ENCODE measurements around the gene IKZF4. TPM values are rescaled to one million over a fixed set of nuclear protein-coding genes. Genes with fewer than 3 reads are reported as not detected.
"Not testable (repeated sequence)": the region's sequence is repeated elsewhere in the genome, so short reads cannot be mapped to it uniquely, and the experiment has no call there.

IKZF4 gene
- total and polyA plus RNA-seq, 2 donors (not counting 1 experiment from before 2014, with no cell fraction given): 2.3 to 7.6 TPM

DNA sequence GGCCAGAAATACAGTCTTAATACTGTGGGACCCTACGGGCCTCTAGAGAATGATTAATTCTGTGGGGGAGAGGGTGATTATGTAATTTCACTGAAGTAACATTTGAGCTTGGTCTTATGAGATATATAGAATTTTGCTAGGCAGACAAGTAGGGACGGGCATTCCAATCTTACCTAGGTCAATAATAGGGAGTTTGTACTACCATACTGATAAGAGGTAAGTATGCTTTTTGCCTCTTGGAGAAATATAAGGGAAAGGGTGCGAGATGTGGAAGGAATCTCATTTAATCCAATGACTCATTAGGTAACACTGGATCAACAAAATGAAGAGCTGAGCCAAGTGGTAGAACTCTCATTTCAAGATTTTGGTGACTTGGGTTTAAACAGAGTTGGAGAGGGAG lies 41.8 kb upstream of the IKZF4 start:
- DNase-seq: no peak
- Histone ChIP-seq H2AFZ (ENCODE audit: insufficient read depth, low read depth, low read length, poor library complexity, severe bottlenecking) (no peak overlapping the region), H3K36me3 (replicated peaks in 1 of 2; ENCODE audit: control extremely low read depth in 1 of 2, control insufficient read depth in 1 of 2, extremely low read depth in 1 of 2, insufficient read depth in 2 of 2, low read length in 1 of 2) (peaks cover 2 to 6% of the 10 kb centered on the region in 2 experiments), H3K4me1 (ENCODE audit: control insufficient read depth in 2 of 2, insufficient read depth in 2 of 2, low read length in 2 of 2) (peaks cover 33 to 35% of the 10 kb centered on the region in 2 donors), H3K4me3 (ENCODE audit: control extremely low read depth in 1 of 5, extremely low read depth in 1 of 5, insufficient read depth in 1 of 5, low read depth in 2 of 5, low read length in 4 of 5) (no peak overlapping the region), H3K27me3 (replicated peaks in 1 of 4; ENCODE audit: control extremely low read depth in 1 of 4, control insufficient read depth in 3 of 4, insufficient read depth in 4 of 4, low read length in 3 of 4) (no peaks in the 10 kb centered on the region), H3K4me2 (replicated peaks; ENCODE audit: low read depth, low read length, poor library complexity, severe bottlenecking) (no peak overlapping the region), H4K20me1 (ENCODE audit: control insufficient read depth, insufficient read depth, low read length, poor library complexity, severe bottlenecking) (peaks cover 47% of the 10 kb centered on the region), H3K27ac (ENCODE audit: low read length in 2 of 2) (no peak overlapping the region), H3K79me2 (ENCODE audit: control insufficient read depth, insufficient read depth, low read length) (peaks cover 75% of the 10 kb centered on the region), H3K9ac (ENCODE audit: low read length) (no peak overlapping the region), H3K9me3 (ENCODE audit: control extremely low read depth in 1 of 3, control insufficient read depth in 2 of 3, insufficient read depth in 1 of 3, low read length in 2 of 3) (no peaks in the 10 kb centered on the region)
- TF ChIP-seq, protein P1, sequence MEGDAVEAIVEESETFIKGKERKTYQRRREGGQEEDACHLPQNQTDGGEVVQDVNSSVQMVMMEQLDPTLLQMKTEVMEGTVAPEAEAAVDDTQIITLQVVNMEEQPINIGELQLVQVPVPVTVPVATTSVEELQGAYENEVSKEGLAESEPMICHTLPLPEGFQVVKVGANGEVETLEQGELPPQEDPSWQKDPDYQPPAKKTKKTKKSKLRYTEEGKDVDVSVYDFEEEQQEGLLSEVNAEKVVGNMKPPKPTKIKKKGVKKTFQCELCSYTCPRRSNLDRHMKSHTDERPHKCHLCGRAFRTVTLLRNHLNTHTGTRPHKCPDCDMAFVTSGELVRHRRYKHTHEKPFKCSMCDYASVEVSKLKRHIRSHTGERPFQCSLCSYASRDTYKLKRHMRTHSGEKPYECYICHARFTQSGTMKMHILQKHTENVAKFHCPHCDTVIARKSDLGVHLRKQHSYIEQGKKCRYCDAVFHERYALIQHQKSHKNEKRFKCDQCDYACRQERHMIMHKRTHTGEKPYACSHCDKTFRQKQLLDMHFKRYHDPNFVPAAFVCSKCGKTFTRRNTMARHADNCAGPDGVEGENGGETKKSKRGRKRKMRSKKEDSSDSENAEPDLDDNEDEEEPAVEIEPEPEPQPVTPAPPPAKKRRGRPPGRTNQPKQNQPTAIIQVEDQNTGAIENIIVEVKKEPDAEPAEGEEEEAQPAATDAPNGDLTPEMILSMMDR (IDR thresholded peaks at IDR 0.05): no peak
- TF ChIP-seq EZH2 (IDR thresholded peaks at IDR 0.05; ENCODE audit: borderline replicate concordance, insufficient read depth, low read depth, low read length, poor library complexity, severe bottlenecking): no peak
- intact Hi-C loops (cut with micrococcal nuclease): no loop called here
- no peaks in the 10 kb centered on the region for H3K27me3 Mint-ChIP-seq
- ChIA-PET CTCF (interaction anchor here (0.8 to 1.2 kb wide), 2 partner anchors 39 to 51 kb away, joined by 3 read pairs; no protein-coding TSS in a partner anchor), POLR2A (no interaction called here)
- 100% methylated on average over 1 of the region's 3 CpGs for WGBS (ENCODE audit: insufficient coverage)
- no peak for ATAC-seq (ENCODE audit: low read depth)
- H3K27ac Mint-ChIP-seq: no peak overlapping the region
- peaks cover 29% of the 10 kb centered on the region for H3K4me1 Mint-ChIP-seq
- H3K4me3 Mint-ChIP-seq: no peak overlapping the region
- no peaks in the 10 kb centered on the region for H3K9me3 Mint-ChIP-seq (ENCODE audit: insufficient read depth)

DNA sequence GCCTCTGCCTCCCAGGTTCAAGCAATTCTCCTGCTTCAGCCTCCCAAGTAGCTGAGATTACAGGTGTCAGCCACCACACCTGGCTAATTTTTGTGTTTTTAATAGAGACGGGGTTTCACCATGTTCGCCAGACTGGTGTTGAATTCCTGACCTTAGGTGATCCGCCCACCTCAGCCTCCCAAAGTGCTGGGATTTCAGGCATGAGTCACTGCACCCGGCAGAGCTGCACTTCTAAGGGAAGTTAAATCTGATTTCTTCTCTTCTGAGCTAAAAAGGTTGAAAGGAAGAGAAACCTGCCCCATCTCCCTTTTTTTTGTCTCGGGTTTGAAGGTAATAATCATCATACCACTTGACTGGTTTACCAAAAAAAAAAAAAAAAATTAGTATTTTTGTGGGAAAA lies 39.0 kb upstream of the IKZF4 start:
- H3K79me2 ChIP-seq (ENCODE audit: control insufficient read depth, insufficient read depth, low read length): peaks cover 64% of the 10 kb centered on the region
- H3K27ac ChIP-seq (ENCODE audit: low read length in 2 of 2); H3K27me3 Mint-ChIP-seq; H2AFZ ChIP-seq (ENCODE audit: insufficient read depth, low read depth, low read length, poor library complexity, severe bottlenecking); H3K27ac Mint-ChIP-seq; H3K4me3 Mint-ChIP-seq; H3K9me3 ChIP-seq (ENCODE audit: control extremely low read depth in 1 of 3, control insufficient read depth in 2 of 3, insufficient read depth in 1 of 3, low read length in 2 of 3); H3K27me3 ChIP-seq (replicated peaks in 1 of 4; ENCODE audit: control extremely low read depth in 1 of 4, control insufficient read depth in 3 of 4, insufficient read depth in 4 of 4, low read length in 3 of 4); H3K9me3 Mint-ChIP-seq (ENCODE audit: insufficient read depth); ATAC-seq (ENCODE audit: low read depth); H3K4me3 ChIP-seq (ENCODE audit: control extremely low read depth in 1 of 5, extremely low read depth in 1 of 5, insufficient read depth in 1 of 5, low read depth in 2 of 5, low read length in 4 of 5); H3K4me2 ChIP-seq (replicated peaks; ENCODE audit: low read depth, low read length, poor library complexity, severe bottlenecking); DNase-seq; H3K9ac ChIP-seq (ENCODE audit: low read length); intact Hi-C loops (cut with micrococcal nuclease): not testable (repeated sequence)
- H4K20me1 ChIP-seq (ENCODE audit: control insufficient read depth, insufficient read depth, low read length, poor library complexity, severe bottlenecking): peaks cover 40% of the 10 kb centered on the region
- ChIA-PET CTCF (interaction anchor here (0.7 to 2.8 kb wide), 2 partner anchors 14 to 317 kb away, joined by 3 to 19 read pairs; no protein-coding TSS in a partner anchor), POLR2A (interaction anchor here (1.0 to 1.5 kb wide), 2 partner anchors 8 to 14 kb away, joined by 5 read pairs; partner anchors contain the start of gene RAB5B)
- peaks cover 3 to 14% of the 10 kb centered on the region in 2 experiments for H3K36me3 ChIP-seq (replicated peaks in 1 of 2; ENCODE audit: control extremely low read depth in 1 of 2, control insufficient read depth in 1 of 2, extremely low read depth in 1 of 2, insufficient read depth in 2 of 2, low read length in 1 of 2)
- WGBS (ENCODE audit: insufficient coverage): 100% methylated on average over 1 of the region's 5 CpGs
- peaks cover 22% of the 10 kb centered on the region for H3K4me1 Mint-ChIP-seq
- peaks cover 23% of the 10 kb centered on the region in 2 donors for H3K4me1 ChIP-seq (ENCODE audit: control insufficient read depth in 2 of 2, insufficient read depth in 2 of 2, low read length in 2 of 2)
